ENCODE measurements around the gene KRT85.
"Not testable (repeated sequence)": the region's sequence is repeated elsewhere in the genome, so short reads cannot be mapped to it uniquely, and the experiment has no call there.

The KRT85 gene

GRCh38 chr12:52351196-52352059 lies 15.9 kb downstream of the KRT85 start:
- DNase-seq (ENCODE audit: extremely low read depth in 1 of 2, low read depth in 1 of 2) = peak; percentile 26 to 43

GRCh38 chr12:52350786-52351185 lies 16.5 kb downstream of the KRT85 start:
- no peak for DNase-seq (ENCODE audit: extremely low read depth in 1 of 2, low read depth in 1 of 2)

- DNase-seq (ENCODE audit: extremely low read depth in 1 of 2, low read depth in 1 of 2) = no peak
Observed at GRCh38 chr12:52350021-52350620, 17.2 kb downstream of the KRT85 start.

- no peak for DNase-seq (ENCODE audit: extremely low read depth in 1 of 2, low read depth in 1 of 2)
Observed at GRCh38 chr12:52349196-52349595, 18.1 kb downstream of the KRT85 start.

- no peak for DNase-seq (ENCODE audit: extremely low read depth in 1 of 2, low read depth in 1 of 2)
Observed at GRCh38 chr12:52347551-52348510, 19.4 kb downstream of the KRT85 start.

- DNase-seq (ENCODE audit: extremely low read depth in 1 of 2, low read depth in 1 of 2) = no peak
Observed at GRCh38 chr12:52347016-52347415, 20.3 kb downstream of the KRT85 start.

- no peak for DNase-seq (ENCODE audit: extremely low read depth in 1 of 2, low read depth in 1 of 2)
Observed at GRCh38 chr12:52346593-52346992, 20.7 kb downstream of the KRT85 start.

GRCh38 chr12:52345041-52345440 lies 22.2 kb downstream of the KRT85 start:
- DNase-seq (ENCODE audit: extremely low read depth in 1 of 2, low read depth in 1 of 2) = not testable (repeated sequence)

- DNase-seq (ENCODE audit: extremely low read depth in 1 of 2, low read depth in 1 of 2) = no peak
Observed at GRCh38 chr12:52344111-52344510, 23.2 kb downstream of the KRT85 start.

GRCh38 chr12:52343550-52343949 lies 23.7 kb downstream of the KRT85 start:
- no peak for DNase-seq (ENCODE audit: extremely low read depth in 1 of 2, low read depth in 1 of 2)

GRCh38 chr12:52342781-52343490 lies 24.3 kb downstream of the KRT85 start:
- DNase-seq (ENCODE audit: extremely low read depth in 1 of 2, low read depth in 1 of 2) = no peak

GRCh38 chr12:52341066-52341580 lies 26.2 kb downstream of the KRT85 start:
- DNase-seq (ENCODE audit: extremely low read depth in 1 of 2, low read depth in 1 of 2) = no peak

GRCh38 chr12:52338241-52338960 lies 28.9 kb downstream of the KRT85 start:
- no peak for DNase-seq (ENCODE audit: extremely low read depth in 1 of 2, low read depth in 1 of 2)

- DNase-seq (ENCODE audit: extremely low read depth in 1 of 2, low read depth in 1 of 2) = no peak
Observed at GRCh38 chr12:52337054-52337453, 30.2 kb downstream of the KRT85 start.

- DNase-seq (ENCODE audit: extremely low read depth in 1 of 2, low read depth in 1 of 2) = no peak
Observed at GRCh38 chr12:52336641-52337040, 30.6 kb downstream of the KRT85 start.

- DNase-seq (ENCODE audit: extremely low read depth in 1 of 2, low read depth in 1 of 2) = no peak
Observed at GRCh38 chr12:52335598-52336262, 31.6 kb downstream of the KRT85 start.

- no peak for DNase-seq (ENCODE audit: extremely low read depth in 1 of 2, low read depth in 1 of 2)
Observed at GRCh38 chr12:52334185-52334584, 33.1 kb downstream of the KRT85 start.

- DNase-seq (ENCODE audit: extremely low read depth in 1 of 2, low read depth in 1 of 2) = no peak
Observed at GRCh38 chr12:52333321-52333720, 34.0 kb downstream of the KRT85 start.

GRCh38 chr12:52332381-52332780 lies 34.9 kb downstream of the KRT85 start:
- no peak for DNase-seq (ENCODE audit: extremely low read depth in 1 of 2, low read depth in 1 of 2)

All from activated CD8-positive, alpha-beta memory T cell treated with anti-CD3 and anti-CD28 coated beads for 1 hour (primary cell).